ENCODE measurements around the gene NBPF3.
"Not testable (repeated sequence)": the region's sequence is repeated elsewhere in the genome, so short reads cannot be mapped to it uniquely, and the experiment has no call there.

NBPF3 gene

GRCh38 chr1:21439721-21440629 is at the start of gene NBPF3:
Gene NBPF3, plus strand, starts transcription at chr1:21440137. Its CDS starts 4,950 bp downstream, at chr1:21445087.
- peak; percentile 96 to 99 for ATAC-seq

GRCh38 chr1:21391497-21391896 is 48.4 kb upstream of the NBPF3 start:
- no peak for ATAC-seq

GRCh38 chr1:21392587-21393263 is 47.2 kb upstream of the NBPF3 start:
- no peak for ATAC-seq

- no peak for ATAC-seq
Measured at GRCh38 chr1:21396516-21396915, 43.4 kb upstream of the NBPF3 start.

GRCh38 chr1:21397813-21398188 is 42.1 kb upstream of the NBPF3 start:
- peak in 1 of 2 donors; percentile 51 for ATAC-seq

GRCh38 chr1:21401726-21402346 is 38.1 kb upstream of the NBPF3 start:
- not testable (repeated sequence) for ATAC-seq

- ATAC-seq = no peak
Measured at GRCh38 chr1:21406659-21407058, 33.3 kb upstream of the NBPF3 start.

- not testable (repeated sequence) for ATAC-seq
Measured at GRCh38 chr1:21409897-21410296, 30.0 kb upstream of the NBPF3 start.

GRCh38 chr1:21414015-21414414 is 25.9 kb upstream of the NBPF3 start:
- ATAC-seq = no peak

GRCh38 chr1:21420378-21420777 is 19.6 kb upstream of the NBPF3 start:
- not testable (repeated sequence) for ATAC-seq

- ATAC-seq = not testable (repeated sequence)
Measured at GRCh38 chr1:21421307-21421706, 18.6 kb upstream of the NBPF3 start.

- ATAC-seq = peak; percentile 28 to 48
Measured at GRCh38 chr1:21427798-21428480, 12.0 kb upstream of the NBPF3 start.

GRCh38 chr1:21428481-21429073 is 11.4 kb upstream of the NBPF3 start:
- ATAC-seq = peak in 1 of 2 donors; percentile 20

GRCh38 chr1:21429210-21429609 is 10.7 kb upstream of the NBPF3 start:
- not testable (repeated sequence) for ATAC-seq

GRCh38 chr1:21430875-21431274 is 9.1 kb upstream of the NBPF3 start:
- ATAC-seq = not testable (repeated sequence)

- ATAC-seq = no peak
Measured at GRCh38 chr1:21434394-21434793, 5.5 kb upstream of the NBPF3 start.

GRCh38 chr1:21435646-21436487 is 4.1 kb upstream of the NBPF3 start:
- ATAC-seq = no peak

- ATAC-seq = no peak
Measured at GRCh38 chr1:21436488-21437340, 3.2 kb upstream of the NBPF3 start.

GRCh38 chr1:21437341-21437640 is 2.6 kb upstream of the NBPF3 start:
- no peak for ATAC-seq

- ATAC-seq = not testable (repeated sequence)
Measured at GRCh38 chr1:21438646-21439312, 1.2 kb upstream of the NBPF3 start.

Measured in activated CD4-positive, CD25-positive, alpha-beta regulatory T cell treated with anti-CD3 and anti-CD28 coated beads, Interleukin-2, amount 50 U/mL, for 24 hours (primary cell).